ENCODE data around the gene LPP. TPM values are rescaled to one million over a fixed set of nuclear protein-coding genes. Genes with fewer than 3 reads are reported as not detected.

Gene LPP
- polyA plus RNA-seq, 1 experiment, result 76.3 TPM

GRCh38 chr3:188915127-188915526 is 761.2 kb downstream of the LPP start:
- ChIA-PET POLR2A (no interaction called here), CTCF (interaction anchor here (2.9 kb wide), 1 partner anchor 1175 kb away, joined by 10 read pairs; no protein-coding TSS in a partner anchor)
- Histone ChIP-seq H3K27ac (ENCODE audit: low read depth, low read length) (no peak overlapping the region), H3K4me3 (ENCODE audit: low read depth, low read length) (no peak overlapping the region), H3K9me3 (ENCODE audit: control insufficient read depth, insufficient read depth, low read length) (peaks cover 1% of the 10 kb centered on the region; the same call in 1 of the 2 replicates), H3K27me3 (ENCODE audit: control insufficient read depth, insufficient read depth, low read length) (no peaks in the 10 kb centered on the region)
- TF ChIP-seq, protein P1, sequence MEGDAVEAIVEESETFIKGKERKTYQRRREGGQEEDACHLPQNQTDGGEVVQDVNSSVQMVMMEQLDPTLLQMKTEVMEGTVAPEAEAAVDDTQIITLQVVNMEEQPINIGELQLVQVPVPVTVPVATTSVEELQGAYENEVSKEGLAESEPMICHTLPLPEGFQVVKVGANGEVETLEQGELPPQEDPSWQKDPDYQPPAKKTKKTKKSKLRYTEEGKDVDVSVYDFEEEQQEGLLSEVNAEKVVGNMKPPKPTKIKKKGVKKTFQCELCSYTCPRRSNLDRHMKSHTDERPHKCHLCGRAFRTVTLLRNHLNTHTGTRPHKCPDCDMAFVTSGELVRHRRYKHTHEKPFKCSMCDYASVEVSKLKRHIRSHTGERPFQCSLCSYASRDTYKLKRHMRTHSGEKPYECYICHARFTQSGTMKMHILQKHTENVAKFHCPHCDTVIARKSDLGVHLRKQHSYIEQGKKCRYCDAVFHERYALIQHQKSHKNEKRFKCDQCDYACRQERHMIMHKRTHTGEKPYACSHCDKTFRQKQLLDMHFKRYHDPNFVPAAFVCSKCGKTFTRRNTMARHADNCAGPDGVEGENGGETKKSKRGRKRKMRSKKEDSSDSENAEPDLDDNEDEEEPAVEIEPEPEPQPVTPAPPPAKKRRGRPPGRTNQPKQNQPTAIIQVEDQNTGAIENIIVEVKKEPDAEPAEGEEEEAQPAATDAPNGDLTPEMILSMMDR (IDR thresholded peaks at IDR 0.05; ENCODE audit: low read depth, low read length), result no peak
- DNase-seq (ENCODE audit: low read depth, low spot score), result no peak

GRCh38 chr3:188916934-188917401 is 763.0 kb downstream of the LPP start:
- TF ChIP-seq, protein P1 (IDR thresholded peaks at IDR 0.05; ENCODE audit: low read depth, low read length), result no peak
- POLR2A ChIA-PET, result interaction anchor here (0.7 kb wide), 1 partner anchor 894 kb away, joined by 3 read pairs; no protein-coding TSS in a partner anchor
- no peak for DNase-seq (ENCODE audit: low read depth, low spot score)

DNA sequence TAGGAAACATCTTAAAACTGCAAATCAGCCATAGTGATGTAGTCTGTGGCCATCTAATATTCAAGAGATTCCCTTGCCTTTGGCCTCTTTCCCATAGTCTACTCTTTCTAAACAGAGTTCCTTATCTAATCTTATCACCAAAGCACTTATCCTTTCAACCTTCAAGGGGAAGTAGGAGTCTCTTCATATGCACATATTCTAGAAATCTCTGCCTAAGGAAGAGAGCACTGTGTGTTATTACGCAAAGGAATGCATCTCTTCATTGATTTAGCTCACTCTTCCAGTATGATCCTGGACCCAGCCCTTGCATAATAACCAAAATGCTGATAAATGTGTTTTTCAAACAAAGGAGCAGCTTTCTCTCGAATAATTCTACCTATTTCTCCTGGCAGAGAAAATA is 764.1 kb downstream of the LPP start:
- DNase-seq (ENCODE audit: low read depth, low spot score), result no peak
- TF ChIP-seq, protein P1 (IDR thresholded peaks at IDR 0.05; ENCODE audit: low read depth, low read length), result no peak

More at GRCh38 chr3:188916934-188917401, 763.0 kb downstream of the LPP start:
- Histone ChIP-seq H3K4me3 (ENCODE audit: low read depth, low read length) (no peak overlapping the region), H3K9me3 (ENCODE audit: control insufficient read depth, insufficient read depth, low read length) (peaks cover 4% of the 10 kb centered on the region; the same call in 1 of the 2 replicates), H3K27ac (ENCODE audit: low read depth, low read length) (no peak overlapping the region), H3K27me3 (ENCODE audit: control insufficient read depth, insufficient read depth, low read length) (no peaks in the 10 kb centered on the region)
- CTCF ChIA-PET, result interaction anchor here (2.9 kb wide), 1 partner anchor 1176 kb away, joined by 10 read pairs; no protein-coding TSS in a partner anchor

GRCh38 chr3:188923671-188924070 is 769.7 kb downstream of the LPP start:
- POLR2A ChIA-PET, result interaction anchor here (0.6 kb wide), 1 partner anchor 1187 kb away, joined by 3 read pairs; no protein-coding TSS in a partner anchor

More for the DNA sequence above, 764.1 kb downstream of the LPP start:
- H3K27me3 ChIP-seq (ENCODE audit: control insufficient read depth, insufficient read depth, low read length), result no peaks in the 10 kb centered on the region
- ChIA-PET POLR2A (no interaction called here), CTCF (interaction anchor here (1.1 kb wide), 1 partner anchor 37 kb away, joined by 3 read pairs; no protein-coding TSS in a partner anchor)
- no peak overlapping the region for H3K4me3 ChIP-seq (ENCODE audit: low read depth, low read length)
- H3K9me3 ChIP-seq (ENCODE audit: control insufficient read depth, insufficient read depth, low read length), result peaks cover 4% of the 10 kb centered on the region; the same call in 1 of the 2 replicates
- H3K27ac ChIP-seq (ENCODE audit: low read depth, low read length), result no peak overlapping the region

DNA sequence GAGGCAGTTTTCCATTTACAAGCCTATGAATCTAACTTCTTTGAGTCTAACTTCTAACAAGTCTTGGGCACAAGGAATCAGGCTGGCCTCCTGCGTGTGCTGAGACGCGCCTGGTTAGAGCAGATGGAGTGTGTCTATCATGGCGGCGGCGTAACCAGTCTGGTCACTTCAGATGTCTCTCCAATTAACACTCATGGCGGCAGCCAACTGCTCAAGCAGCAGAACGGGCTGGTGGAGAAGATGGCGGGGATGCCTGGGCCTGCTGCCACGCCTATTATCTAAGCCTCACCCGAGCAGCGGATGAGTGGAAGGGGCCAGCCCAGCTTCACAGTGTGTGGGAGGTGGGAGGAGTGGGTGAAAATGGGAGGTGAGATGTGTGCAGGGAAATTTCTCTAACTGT is 771.4 kb downstream of the LPP start:
- TF ChIP-seq, protein P1 (IDR thresholded peaks at IDR 0.05; ENCODE audit: low read depth, low read length), result no peak
- Histone ChIP-seq H3K4me3 (ENCODE audit: low read depth, low read length) (no peak overlapping the region), H3K27me3 (ENCODE audit: control insufficient read depth, insufficient read depth, low read length) (no peaks in the 10 kb centered on the region), H3K27ac (ENCODE audit: low read depth, low read length) (no peak overlapping the region), H3K9me3 (ENCODE audit: control insufficient read depth, insufficient read depth, low read length) (peaks cover under 1% of the 10 kb centered on the region; the same call in 1 of the 2 replicates)
- ChIA-PET CTCF (no interaction called here), POLR2A (no interaction called here)
- DNase-seq (ENCODE audit: low read depth, low spot score), result no peak

More at GRCh38 chr3:188923671-188924070, 769.7 kb downstream of the LPP start:
- H3K27me3 ChIP-seq (ENCODE audit: control insufficient read depth, insufficient read depth, low read length), result no peaks in the 10 kb centered on the region
- no peak overlapping the region for H3K4me3 ChIP-seq (ENCODE audit: low read depth, low read length)
- TF ChIP-seq, protein P1 (IDR thresholded peaks at IDR 0.05; ENCODE audit: low read depth, low read length), result no peak
- H3K9me3 ChIP-seq (ENCODE audit: control insufficient read depth, insufficient read depth, low read length), result peaks cover 4% of the 10 kb centered on the region; the same call in 1 of the 2 replicates
- CTCF ChIA-PET, result no interaction called here
- H3K27ac ChIP-seq (ENCODE audit: low read depth, low read length), result no peak overlapping the region
- no peak for DNase-seq (ENCODE audit: low read depth, low spot score)
